Astrocyte of the hippocampus (primary cell): ENCODE data around the gene CELF4.

Source experiments
- DNase-seq: peaks from one replicate; pipeline ENCODE4 v3.0.0; 2011; ENCODE audit warnings: low read depth, low spot score

CELF4 gene

GRCh38 chr18:37547196-37547827, 18.3 kb downstream of the CELF4 start:
- no peak for DNase-seq

GRCh38 chr18:37546651-37547050, 18.9 kb downstream of the CELF4 start:
- DNase-seq: no peak

- DNase-seq: no peak
These were observed 19.4 kb downstream of the CELF4 start for GRCh38 chr18:37546272-37546537.

GRCh38 chr18:37545461-37546271, 19.9 kb downstream of the CELF4 start:
- DNase-seq: no peak

- DNase-seq: no peak
These were observed 20.9 kb downstream of the CELF4 start for GRCh38 chr18:37544713-37545112.

GRCh38 chr18:37544217-37544616, 21.4 kb downstream of the CELF4 start:
- DNase-seq: no peak

- DNase-seq: no peak
These were observed 22.3 kb downstream of the CELF4 start for GRCh38 chr18:37543321-37543720.

GRCh38 chr18:37541517-37541916, 24.1 kb downstream of the CELF4 start:
- no peak for DNase-seq

- DNase-seq: peak; percentile 16
These were observed 25.0 kb downstream of the CELF4 start for GRCh38 chr18:37540424-37541138.

- DNase-seq: no peak
These were observed 26.4 kb downstream of the CELF4 start for GRCh38 chr18:37539236-37539635.

- DNase-seq: no peak
These were observed 26.9 kb downstream of the CELF4 start for GRCh38 chr18:37538526-37539205.

GRCh38 chr18:37537868-37538525, 27.6 kb downstream of the CELF4 start:
- peak; percentile 87 for DNase-seq

- no peak for DNase-seq
These were observed 28.9 kb downstream of the CELF4 start for GRCh38 chr18:37536656-37537055.

- DNase-seq: no peak
These were observed 29.6 kb downstream of the CELF4 start for GRCh38 chr18:37535968-37536367.

- DNase-seq: no peak
These were observed 31.0 kb downstream of the CELF4 start for GRCh38 chr18:37534627-37535026.

- no peak for DNase-seq
These were observed 31.7 kb downstream of the CELF4 start for GRCh38 chr18:37533647-37534584.

- no peak for DNase-seq
These were observed 32.7 kb downstream of the CELF4 start for GRCh38 chr18:37532917-37533316.

GRCh38 chr18:37529863-37530262, 35.7 kb downstream of the CELF4 start:
- no peak for DNase-seq

GRCh38 chr18:37529296-37529695, 36.3 kb downstream of the CELF4 start:
- DNase-seq: no peak

GRCh38 chr18:37527395-37527794, 38.2 kb downstream of the CELF4 start:
- no peak for DNase-seq

GRCh38 chr18:37525262-37525585, 40.4 kb downstream of the CELF4 start:
- DNase-seq: no peak
